Left cardiac atrium (tissue), 4 donors: ENCODE measurements around the gene PIK3R6. TPM values are rescaled to one million over a fixed set of nuclear protein-coding genes. Genes with fewer than 3 reads are reported as not detected.

Experiments used
- ATAC-seq, 2 donors: fragments of 200-7000 bp; cut with Tn5 transposase; one replicate each; pipeline ENCODE4 v1.9.1; 2020; ENCODE audit warnings: mild to moderate bottlenecking in 2 of 2, moderate library complexity in 2 of 2
- DNase-seq: peaks from one replicate; pipeline ENCODE4 v3.0.0-alpha.2; 2020
- intact Hi-C, 2 donors: fragments of 100-400 bp; cut with DNase I; formaldehyde crosslinking; loops; one replicate each; pipeline versions ENCODE4 v1.14.1 to v1.15.1; 2022 to 2023
- total RNA-seq, 2 donors: library from RNA; stranded (reverse); fragmentation: NEBNext Ultra II Directional; extraction: Animal tissue kit (Norgen Biotek cat#: 25700); gene quantifications; one replicate each; pipeline ENCODE4 v1.2.1, GENCODE V29; 2021
- donor health status: DM: no; HTN: yes; CAD: no.
- donor health status: DM: no; HTN: yes; CAD: no; lungs with severe emphysema.
- donor health status: DM: yes; HTN: yes; CAD: no.
- donor health status: Dilated cardiomyopathy.

Gene PIK3R6
- total RNA-seq, 2 donors from 2014 or later: 0.79 to 1.1 TPM

- ATAC-seq (no peak), DNase-seq (no peak)
- intact Hi-C loops: loop anchor here in 1 of 2 donors (5.0 kb wide), 1 partner anchor 43 kb away; no protein-coding TSS in a partner anchor
Measured at GRCh38 chr17:8880466-8880865, 13.0 kb upstream of the PIK3R6 start.

DNA sequence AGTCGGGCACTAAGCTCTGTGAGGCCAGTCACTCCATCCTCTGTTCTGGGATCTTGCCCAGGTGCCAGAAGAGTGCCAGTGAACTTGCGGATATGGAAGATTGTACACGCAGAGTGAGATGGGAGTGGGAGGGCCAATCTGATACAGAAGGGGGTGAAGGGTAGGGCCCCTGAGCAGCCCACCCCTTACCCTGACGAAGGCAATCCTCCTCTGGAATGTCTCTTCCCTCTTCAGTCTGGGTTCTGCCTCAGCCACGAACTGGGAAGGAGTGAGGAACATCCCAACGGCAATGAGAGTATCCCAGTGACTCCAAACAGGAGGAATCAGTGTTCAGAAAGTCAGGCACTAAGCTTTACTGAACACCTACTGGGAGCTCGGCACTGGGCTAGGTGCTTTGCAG lies 11.9 kb upstream of the PIK3R6 start:
- intact Hi-C loops: no loop called here
- DNase-seq (no peak), ATAC-seq (no peak)

DNA sequence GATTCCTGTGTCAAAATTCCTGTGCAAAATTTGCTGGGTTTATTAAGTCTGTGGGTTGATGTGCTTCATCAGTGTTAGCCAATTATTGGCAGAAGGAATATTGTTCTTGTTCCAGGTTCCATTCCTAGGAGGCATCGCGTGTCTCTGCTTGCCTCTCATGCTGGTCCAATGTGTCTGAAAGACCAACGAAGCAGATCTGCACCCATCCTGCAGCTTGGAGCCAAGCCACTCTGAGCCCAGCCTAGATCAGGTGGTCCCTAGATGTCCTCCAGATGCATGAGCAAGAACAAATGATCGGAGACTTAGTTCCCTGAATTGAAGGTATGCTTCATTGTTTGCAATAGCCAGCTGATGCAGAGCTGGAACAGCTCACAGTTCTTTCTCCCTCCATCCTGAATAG lies 10.5 kb upstream of the PIK3R6 start:
- ATAC-seq (no peak), DNase-seq (no peak)
- intact Hi-C loops: no loop called here

DNA sequence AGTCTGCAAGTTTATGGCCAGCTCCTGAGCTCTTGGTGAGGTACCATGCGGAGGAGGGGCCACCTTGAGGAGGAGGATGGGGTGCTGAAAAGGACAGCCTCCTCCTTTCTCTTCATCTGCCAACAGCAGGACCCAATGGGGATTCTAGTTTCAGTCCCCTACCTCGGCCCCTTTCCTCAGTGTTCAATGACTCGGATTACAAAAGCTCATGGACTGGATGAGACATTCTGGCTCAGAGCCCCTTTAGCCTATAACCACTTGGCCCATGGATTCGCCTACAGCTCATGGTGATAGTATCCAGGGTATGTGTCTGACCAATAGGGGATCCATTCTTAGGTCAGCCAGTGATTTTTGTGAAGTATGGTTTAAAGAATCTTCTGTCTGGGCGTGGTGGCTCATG lies 8.5 kb upstream of the PIK3R6 start:
- intact Hi-C loops: no loop called here
- ATAC-seq (no peak), DNase-seq (no peak)

DNA sequence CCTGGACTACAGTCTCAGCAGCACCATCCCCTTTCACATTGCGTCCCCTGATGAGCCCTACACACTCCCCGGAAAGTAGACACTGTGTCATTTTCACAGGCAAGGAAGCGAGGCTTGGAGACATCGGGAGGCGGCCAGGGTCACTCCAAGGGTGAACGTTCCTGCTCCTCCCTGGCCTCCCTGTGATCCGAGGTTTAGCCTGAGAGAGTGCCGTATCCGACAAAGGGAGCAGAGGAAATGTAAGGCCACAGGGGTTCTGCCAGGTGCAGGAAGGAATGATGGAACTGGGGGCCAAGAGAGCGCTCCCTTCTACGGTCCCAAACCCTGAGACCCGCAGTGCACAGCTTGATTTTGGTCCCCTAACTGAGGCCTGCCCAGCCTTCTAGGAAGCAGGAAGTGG lies 8.0 kb upstream of the PIK3R6 start:
- ATAC-seq: no peak
- intact Hi-C loops: no loop called here

DNA sequence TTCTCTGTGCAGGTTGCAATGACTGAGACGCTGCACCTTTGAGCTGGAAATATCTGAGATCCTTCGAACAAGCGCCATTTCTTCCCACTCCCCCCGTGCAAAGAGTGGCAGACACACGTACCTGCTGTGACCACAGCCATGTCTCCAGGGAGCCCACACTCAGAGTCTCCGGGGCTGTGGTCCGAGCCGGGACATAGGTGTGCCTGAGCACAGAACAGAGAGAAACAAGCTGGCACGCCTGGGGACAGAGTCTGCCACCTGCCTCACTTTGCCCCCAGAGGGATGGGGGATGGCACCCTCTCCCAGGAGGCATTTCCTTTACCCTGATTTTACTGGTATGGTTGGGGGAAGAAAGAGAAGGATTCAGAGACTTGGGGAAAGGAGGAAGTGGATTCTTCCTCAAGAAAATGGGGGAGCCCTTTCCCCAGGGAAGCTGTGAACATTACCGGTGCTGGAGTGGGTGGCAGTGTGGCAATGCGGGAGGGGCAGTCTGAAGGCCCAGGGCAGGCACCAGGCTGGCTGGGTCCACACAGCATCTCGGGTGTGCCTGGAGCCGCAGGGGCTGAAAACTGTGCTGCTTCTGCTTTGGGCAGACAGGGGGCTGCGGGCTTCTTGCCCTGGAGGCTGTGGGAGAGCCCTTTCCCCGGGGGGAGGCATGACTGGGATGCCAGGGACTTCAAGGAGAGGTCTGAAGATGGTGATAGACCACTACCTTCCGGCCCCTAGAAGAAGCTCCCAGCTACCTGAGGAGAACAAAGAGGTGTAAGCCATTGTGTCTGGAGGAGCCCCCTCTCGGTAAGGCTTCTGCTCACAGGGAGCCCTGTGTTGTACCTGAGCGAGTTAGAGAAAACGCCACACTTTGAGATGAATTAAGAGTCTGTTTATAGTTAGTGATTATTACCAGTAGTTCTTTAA lies 6.6 kb upstream of the PIK3R6 start:
- intact Hi-C loops: no loop called here
- DNase-seq (no peak), ATAC-seq (no peak)

More for the DNA sequence above, 8.0 kb upstream of the PIK3R6 start:
- no peak for DNase-seq

GRCh38 chr17:8872705-8873435 lies 5.4 kb upstream of the PIK3R6 start:
- DNase-seq (peak; percentile 34), ATAC-seq (peak; percentile 39 to 55)
- intact Hi-C loops: no loop called here

GRCh38 chr17:8872036-8872704 lies 4.7 kb upstream of the PIK3R6 start:
- DNase-seq (no peak), ATAC-seq (no peak)
- intact Hi-C loops: no loop called here

GRCh38 chr17:8871081-8871581 lies 3.7 kb upstream of the PIK3R6 start:
- ATAC-seq (no peak), DNase-seq (no peak)
- intact Hi-C loops: no loop called here

- intact Hi-C loops: no loop called here
Measured at GRCh38 chr17:8870406-8871040, 3.0 kb upstream of the PIK3R6 start.

GRCh38 chr17:8869114-8869815 lies 1.8 kb upstream of the PIK3R6 start:
- ATAC-seq (no peak), DNase-seq (no peak)
- intact Hi-C loops: no loop called here

More at GRCh38 chr17:8870406-8871040, 3.0 kb upstream of the PIK3R6 start:
- ATAC-seq: no peak
- no peak for DNase-seq

GRCh38 chr17:8868529-8868951 lies 1.1 kb upstream of the PIK3R6 start:
- ATAC-seq (no peak), DNase-seq (no peak)
- intact Hi-C loops: no loop called here

DNA sequence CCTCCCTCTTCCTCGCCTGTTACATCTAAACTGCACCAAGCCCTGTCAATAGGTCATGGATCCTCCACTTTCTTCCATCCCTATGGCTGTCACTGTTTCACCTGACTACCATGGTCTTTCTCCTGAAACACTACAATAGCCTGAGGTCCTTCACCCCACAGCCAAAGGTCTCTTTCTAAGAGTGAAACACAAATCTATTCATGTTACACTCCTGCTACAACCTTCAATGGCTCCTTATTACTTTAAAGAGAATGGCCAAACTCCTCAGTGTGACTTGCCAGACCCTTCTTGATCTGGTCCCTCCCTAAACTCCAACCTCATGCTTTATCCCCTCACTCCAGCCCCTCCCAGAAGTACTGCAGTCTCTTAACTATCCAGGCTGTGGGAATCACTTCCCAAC lies 618 bp upstream of the PIK3R6 start:
- intact Hi-C loops: no loop called here
- DNase-seq (no peak), ATAC-seq (no peak)

GRCh38 chr17:8865811-8866210 lies 1.7 kb downstream of the PIK3R6 start:
- intact Hi-C loops: no loop called here
- DNase-seq (no peak), ATAC-seq (no peak)

DNA sequence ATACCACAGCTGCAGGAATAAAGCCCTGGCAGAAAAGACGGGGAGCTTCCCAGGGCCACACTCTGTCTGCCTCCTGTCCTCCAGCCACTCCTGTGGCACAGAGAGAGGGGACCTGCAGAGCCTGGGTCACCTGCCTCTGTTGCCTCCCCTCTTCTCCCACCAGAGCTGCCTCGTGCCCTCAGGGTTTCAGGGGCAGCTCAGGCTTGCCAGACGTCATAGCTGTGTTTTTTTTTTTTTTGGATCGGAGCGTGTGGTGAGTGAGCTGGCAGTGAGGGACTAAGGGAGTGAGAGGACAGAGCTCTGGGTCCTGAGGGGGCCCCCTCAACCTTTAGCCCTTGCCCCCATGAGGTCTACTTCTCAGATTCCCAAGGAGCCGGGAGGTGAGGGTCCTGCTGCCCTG lies 2.1 kb downstream of the PIK3R6 start:
- intact Hi-C loops: no loop called here
- DNase-seq (no peak), ATAC-seq (no peak)

- ATAC-seq (no peak), DNase-seq (no peak)
- intact Hi-C loops: no loop called here
Measured at GRCh38 chr17:8862213-8863056, 5.0 kb downstream of the PIK3R6 start.

- DNase-seq (no peak), ATAC-seq (no peak)
- intact Hi-C loops: no loop called here
Measured at GRCh38 chr17:8861495-8862181, 5.8 kb downstream of the PIK3R6 start.
